IMR-90 (cell line): Measurements from ENCODE around the gene WNT6. TPM values are rescaled to one million over a fixed set of nuclear protein-coding genes. Genes with fewer than 3 reads are reported as not detected.

Experiments used
- ATAC-seq: fragments of 200-7000 bp; cut with Tn5 transposase; 2 replicates; pipeline ENCODE4 v1.9.1; 2020; ENCODE audit warnings: low read depth, mild to moderate bottlenecking, moderate library complexity
- BruUV-seq: library from RNA; stranded (reverse); fragments of 400-500 nt; replicated peaks from 2 replicates; lab custom pipeline; 2021; lab: Mats Ljungman, UMichigan
- CTCF ChIA-PET: fragments of 300-600 bp; formaldehyde crosslinking; extraction: SDS; loops from one replicate; lab custom pipeline; 2021; ENCODE audit warnings: antibody characterized with exemption; lab: Yijun Ruan, JAX
- POLR2A ChIA-PET: fragments of 300-600 bp; sonication (Branson Sonifier 250); formaldehyde crosslinking; loops from one replicate; lab custom pipeline; 2022; ENCODE audit warnings: antibody characterized with exemption; ENCODE audit not compliant: unreplicated experiment; lab: Charles Lee
- DNase-seq: peaks from one replicate; pipeline ENCODE4 v3.0.0; 2013
- H2AFZ ChIP-seq: replicated peaks from 2 replicates; pipeline ENCODE3; 2013; ENCODE audit warnings: low read length, mild to moderate bottlenecking; ENCODE audit not compliant: poor library complexity
- H2AK5ac ChIP-seq: 2 replicates; pipeline ENCODE4 v1.6.1; 2013; ENCODE audit warnings: low read depth, low read length, inconsistent platforms
- H2AK9ac ChIP-seq: replicated peaks from 2 replicates; pipeline ENCODE3; 2013; ENCODE audit warnings: mild to moderate bottlenecking, low read depth, low read length, moderate library complexity; ENCODE audit not compliant: poor library complexity
- H2BK120ac ChIP-seq: 2 replicates; pipeline ENCODE4 v1.6.1; 2013; ENCODE audit warnings: low read depth, low read length, inconsistent platforms
- H2BK15ac ChIP-seq: 3 replicates; pipeline ENCODE4 v1.6.1; 2013; ENCODE audit warnings: low read depth, low read length, inconsistent platforms
- H2BK20ac ChIP-seq: 2 replicates; pipeline ENCODE4 v1.6.1; 2013; ENCODE audit warnings: low read depth, mild to moderate bottlenecking, inconsistent platforms, low read length, moderate library complexity
- H2BK5ac ChIP-seq: 2 replicates; pipeline ENCODE4 v1.6.1; 2013; ENCODE audit warnings: mild to moderate bottlenecking, low read depth, low read length, inconsistent platforms; ENCODE audit not compliant: poor library complexity, severe bottlenecking
- H3K14ac ChIP-seq: replicated peaks from 2 replicates; pipeline ENCODE4 v1.6.1; 2013; ENCODE audit warnings: low read depth, low read length, inconsistent platforms
- H3K18ac ChIP-seq: 2 replicates; pipeline ENCODE4 v1.6.1; 2013; ENCODE audit warnings: low read depth, low read length, control low read depth
- H3K23ac ChIP-seq: 2 replicates; pipeline ENCODE4 v1.6.1; 2013; ENCODE audit warnings: low read depth, low read length, inconsistent platforms
- H3K27ac ChIP-seq: 2 replicates; pipeline ENCODE4 v1.5.1; 2013; ENCODE audit warnings: mild to moderate bottlenecking, control low read depth, low read length; ENCODE audit not compliant: insufficient read depth
- H3K27me3 ChIP-seq: 2 replicates; pipeline ENCODE4 v1.6.1; 2013; ENCODE audit warnings: low read length; ENCODE audit not compliant: control insufficient read depth, insufficient read depth
- H3K36me3 ChIP-seq: 2 replicates; pipeline ENCODE4 v1.6.1; 2013; ENCODE audit warnings: low read length, mixed read lengths; ENCODE audit not compliant: control insufficient read depth, insufficient read depth
- H3K4ac ChIP-seq: 2 replicates; pipeline ENCODE4 v1.6.1; 2013; ENCODE audit warnings: low read depth, low read length, inconsistent platforms
- H3K4me1 ChIP-seq: 2 replicates; pipeline ENCODE4 v1.6.1; 2013; ENCODE audit warnings: low read length, mixed read lengths; ENCODE audit not compliant: control insufficient read depth, insufficient read depth
- H3K4me2 ChIP-seq: 2 replicates; pipeline ENCODE4 v1.6.1; 2013; ENCODE audit warnings: low read depth, mild to moderate bottlenecking, control low read depth, low read length, moderate library complexity
- H3K4me3 ChIP-seq: 2 replicates; pipeline ENCODE4 v1.5.1; 2013; ENCODE audit warnings: low read depth, mild to moderate bottlenecking, control low read depth, low read length, moderate library complexity; ENCODE audit not compliant: insufficient read depth
- H3K56ac ChIP-seq: 2 replicates; pipeline ENCODE4 v1.6.1; 2013; ENCODE audit warnings: low read length, inconsistent platforms; ENCODE audit not compliant: insufficient read depth; ENCODE audit errors: extremely low read depth
- H3K79me1 ChIP-seq, 2 experiments: 2 replicates each; pipeline ENCODE4 v1.6.1; 2013; ENCODE audit warnings: low read length in 2 of 2, inconsistent platforms in 1 of 2, low read depth in 1 of 2
- H3K9ac ChIP-seq: 2 replicates; pipeline ENCODE4 v1.6.1; 2013; ENCODE audit warnings: low read depth, low read length, control low read depth
- H3K9me1 ChIP-seq: 2 replicates; pipeline ENCODE4 v1.6.1; 2013; ENCODE audit warnings: low read length, inconsistent platforms; ENCODE audit not compliant: insufficient read depth
- H3K9me3 ChIP-seq: 2 replicates; pipeline ENCODE4 v1.6.1; 2013; ENCODE audit warnings: low read length; ENCODE audit not compliant: control insufficient read depth, insufficient read depth
- H4K20me1 ChIP-seq: 2 replicates; pipeline ENCODE4 v1.6.1; 2013; ENCODE audit warnings: low read length, inconsistent platforms; ENCODE audit not compliant: insufficient read depth
- H4K5ac ChIP-seq: 2 replicates; pipeline ENCODE4 v1.6.1; 2013; ENCODE audit warnings: mild to moderate bottlenecking, low read depth, low read length, control low read depth
- H4K8ac ChIP-seq, 2 experiments: 2 replicates each; pipeline ENCODE4 v1.6.1; 2013; ENCODE audit warnings: low read depth in 2 of 2, low read length in 2 of 2, control low read depth in 1 of 2, inconsistent platforms in 1 of 2
- H4K91ac ChIP-seq: 2 replicates; pipeline ENCODE4 v1.6.1; 2013; ENCODE audit warnings: low read depth, low read length, inconsistent platforms; ENCODE audit not compliant: insufficient read depth
- BHLHE40 ChIP-seq: fragments of 150-350 bp; IDR thresholded peaks from 2 replicates; pipeline ENCODE4 v1.6.1; 2016; ENCODE audit warnings: mild to moderate bottlenecking, low read depth, low read length
- CHD1 ChIP-seq: IDR thresholded peaks from 2 replicates; pipeline ENCODE4 v1.6.1; 2012; ENCODE audit warnings: low read depth, low read length, improper control_type of control experiment
- ELK1 ChIP-seq: fragments of 150-350 bp; IDR thresholded peaks from 2 replicates; pipeline ENCODE4 v1.6.1; 2016; ENCODE audit warnings: low read depth, mild to moderate bottlenecking, low read length, moderate library complexity, borderline replicate concordance
- NFE2L2 ChIP-seq: fragments of 150-350 bp; IDR thresholded peaks from 2 replicates; pipeline ENCODE4 v1.6.1; 2016; ENCODE audit warnings: low read depth, mild to moderate bottlenecking, low read length
- POLR2A ChIP-seq: IDR thresholded peaks from 2 replicates; pipeline ENCODE4 v1.6.1; 2012; ENCODE audit warnings: mild to moderate bottlenecking, low read depth, low read length
- RFX5 ChIP-seq: IDR thresholded peaks from 2 replicates; pipeline ENCODE4 v1.8.0; 2012; ENCODE audit warnings: low read depth, mild to moderate bottlenecking, low read length, moderate library complexity
- WGBS, 2 experiments: methylation state at CpG; one replicate each; pipeline versions ENCODE4 v1.1.5 to v1.1.7; 2013; ENCODE audit warnings: missing lambda C conversion rate in 2 of 2; ENCODE audit not compliant: insufficient read length in 1 of 2; ENCODE audit errors: extremely low coverage in 2 of 2; 5-methylcytosine and 5-hydroxymethylcytosine counted together
- dilution Hi-C: fragments of 300-500 bp; cut with HindIII; formaldehyde crosslinking; loops from one replicate; pipeline ENCODE4 v1.14.3; 2018; ENCODE audit warnings: low sequenced_read_pairs; ENCODE audit not compliant: unreplicated experiment
- in situ Hi-C: fragments of 300-500 bp; cut with MboI; formaldehyde crosslinking; loops from 3 replicates; pipeline ENCODE4 v1.14.3; 2019; ENCODE audit warnings: low sequenced_read_pairs, inconsistent platforms, mixed read lengths
- intact Hi-C: fragments of 100-400 bp; cut with micrococcal nuclease; formaldehyde crosslinking; loops from 2 replicates; pipeline ENCODE4 v1.10.0; 2022
- polyA plus RNA-seq, 3 experiments: library from polyadenylated mRNA; depleted of rRNA; stranded (reverse); fragments of >200 nt; gene quantifications; 2 replicates each; pipeline ENCODE4 v1.2.3, GENCODE V29; 2012; ENCODE audit warnings: low replicate concordance in 1 of 3
- total RNA-seq: library from RNA; depleted of rRNA; stranded (reverse); fragments of >200 nt; gene quantifications from 2 replicates; pipeline ENCODE4 v1.2.3, GENCODE V29; 2012

The WNT6 gene
- total and polyA plus RNA-seq, 2 of the 4 experiments (the other 2 are of a cell fraction): not detected

- peaks cover 88% of the 10 kb centered on the region for H3K27me3 ChIP-seq
- no peak overlapping the region for H2BK20ac ChIP-seq
- no peak overlapping the region for H2BK15ac ChIP-seq
- WGBS, 2 experiments: 40% methylated on average over 7 of the region's 12 CpGs; no CpG with 5 or more reads in 1 of the 2 experiments
- H3K23ac ChIP-seq: no peak overlapping the region
- H3K4me3 ChIP-seq: no peak overlapping the region
- no peak overlapping the region for H4K5ac ChIP-seq
- BruUV-seq: no TSS peak
- intact Hi-C loops: no loop called here
- no peak overlapping the region for H3K56ac ChIP-seq
- ChIA-PET POLR2A (no interaction called here), CTCF (interaction anchor here (1.4 kb wide), 1 partner anchor 18 kb away, joined by 4 read pairs; no protein-coding TSS in a partner anchor)
- no peaks in the 10 kb centered on the region for H3K79me1 ChIP-seq
- dilution Hi-C loops: no loop called here
- no peak for TF ChIP-seq NFE2L2
- TF ChIP-seq CHD1: no peak
- no peak for TF ChIP-seq BHLHE40
- no peak for TF ChIP-seq ELK1
- no peak for TF ChIP-seq POLR2A
- no peak for TF ChIP-seq RFX5
- H2AK9ac ChIP-seq: no peak overlapping the region
- no peak overlapping the region for H4K8ac ChIP-seq
- H2BK5ac ChIP-seq: no peak overlapping the region
- peaks cover 7% of the 10 kb centered on the region; the same call in 1 of the 2 replicates for H3K4me1 ChIP-seq
- no peak for ATAC-seq
- no peaks in the 10 kb centered on the region for H3K36me3 ChIP-seq
- H2BK120ac ChIP-seq: no peak overlapping the region
- no peak overlapping the region for H2AK5ac ChIP-seq
- no peak overlapping the region for H3K4me2 ChIP-seq
- no peak overlapping the region for H3K14ac ChIP-seq
- H3K9me3 ChIP-seq: no peaks in the 10 kb centered on the region; the same call in 1 of the 2 replicates
- no peak overlapping the region for H2AFZ ChIP-seq
- H3K18ac ChIP-seq: no peak overlapping the region
- DNase-seq: no peak
- no peak overlapping the region for H3K27ac ChIP-seq
- in situ Hi-C loops: no loop called here
- no peaks in the 10 kb centered on the region for H3K9me1 ChIP-seq
- no peaks in the 10 kb centered on the region for H4K20me1 ChIP-seq
- H3K4ac ChIP-seq: no peak overlapping the region
- no peak overlapping the region for H3K9ac ChIP-seq
- H4K91ac ChIP-seq: no peak overlapping the region
Observed at GRCh38 chr2:218894151-218894879, 34.7 kb downstream of the WNT6 start.
